Colonic mucosa (tissue), 4 donors: ENCODE results near the gene NTHL1. TPM values are rescaled to one million over a fixed set of nuclear protein-coding genes. Genes with fewer than 3 reads are reported as not detected.

Source experiments
- DNase-seq: peaks from one replicate; pipeline ENCODE4 v3.0.0-alpha.2; 2020
- H3K27ac ChIP-seq: fragments of 200-600 bp; one replicate; pipeline ENCODE4 v1.8.0; 2021
- H3K27me3 ChIP-seq: fragments of 200-600 bp; one replicate; pipeline ENCODE4 v1.8.0; 2021
- H3K36me3 ChIP-seq: fragments of 200-600 bp; one replicate; pipeline ENCODE4 v1.8.0; 2021
- H3K4me1 ChIP-seq: fragments of 200-600 bp; one replicate; pipeline ENCODE4 v1.8.0; 2021; ENCODE audit warnings: mild to moderate bottlenecking
- H3K4me3 ChIP-seq: fragments of 200-600 bp; one replicate; pipeline ENCODE4 v1.8.0; 2021
- H3K9ac ChIP-seq, 2 donors: one replicate each; pipeline ENCODE4 v1.7.0; 2013; ENCODE audit warnings: control low read depth in 2 of 2, low read depth in 2 of 2, low read length in 2 of 2
- H3K9me3 ChIP-seq: fragments of 200-600 bp; one replicate; pipeline ENCODE4 v1.8.0; 2021
- CTCF ChIP-seq: fragments of 200-600 bp; IDR thresholded peaks from one replicate; pipeline ENCODE4 v1.8.0; 2022; ENCODE audit warnings: antibody characterized with exemption, mild to moderate bottlenecking
- intact Hi-C: fragments of 100-400 bp; cut with DNase I; formaldehyde crosslinking; loops from one replicate; pipeline ENCODE4 v1.14.1; 2022
- total RNA-seq, 2 donors: library from RNA; stranded (reverse); fragmentation: NEBNext Ultra II Directional in 1 of 2; extraction: Animal tissue kit (Norgen Biotek cat#: 25700) in 1 of 2; gene quantifications; one replicate each; pipeline ENCODE4 v1.2.1, GENCODE V29; 2021
- donor health status: healthy.
- donor health status: DM: no; HTN: no; CAD: no.
- donor health status: DM: no; HTN: no; CAD: no.

The NTHL1 gene
- total RNA-seq, 2 donors from 2014 or later = 30.1 to 96.8 TPM

- TF ChIP-seq CTCF = peak; percentile 96
- Histone ChIP-seq H3K36me3 (peaks cover 29% of the 10 kb centered on the region), H3K4me1 (peaks cover 29% of the 10 kb centered on the region), H3K9ac (peak overlapping the region in 1 of 2 donors; percentile 64), H3K9me3 (no peaks in the 10 kb centered on the region), H3K27me3 (no peaks in the 10 kb centered on the region), H3K4me3 (no peak overlapping the region), H3K27ac (peak overlapping the region; percentile 23)
- DNase-seq = peak; percentile 93
- intact Hi-C loops = no loop called here
Observed at GRCh38 chr16:2003827-2004641, 43.6 kb downstream of the NTHL1 start.

GRCh38 chr16:2003231-2003826 lies 44.3 kb downstream of the NTHL1 start:
- Histone ChIP-seq H3K4me3 (no peak overlapping the region), H3K9me3 (no peaks in the 10 kb centered on the region), H3K4me1 (peaks cover 29% of the 10 kb centered on the region), H3K36me3 (peaks cover 36% of the 10 kb centered on the region), H3K27ac (peak overlapping the region; percentile 23), H3K9ac (no peak overlapping the region), H3K27me3 (no peaks in the 10 kb centered on the region)
- intact Hi-C loops = no loop called here
- no peak for TF ChIP-seq CTCF
- DNase-seq = no peak

GRCh38 chr16:2002406-2003230 lies 45.0 kb downstream of the NTHL1 start:
- Histone ChIP-seq H3K4me1 (peaks cover 21% of the 10 kb centered on the region), H3K36me3 (peaks cover 41% of the 10 kb centered on the region)
- intact Hi-C loops = no loop called here

GRCh38 chr16:2001456-2002355 lies 45.9 kb downstream of the NTHL1 start:
- TF ChIP-seq CTCF = no peak
- peaks cover 41% of the 10 kb centered on the region for H3K36me3 ChIP-seq

More at GRCh38 chr16:2002406-2003230, 45.0 kb downstream of the NTHL1 start:
- no peaks in the 10 kb centered on the region for H3K27me3 ChIP-seq
- H3K4me3 ChIP-seq = no peak overlapping the region
- no peak overlapping the region for H3K27ac ChIP-seq
- no peak for TF ChIP-seq CTCF
- no peak overlapping the region for H3K9ac ChIP-seq
- H3K9me3 ChIP-seq = no peaks in the 10 kb centered on the region
- DNase-seq = no peak

GRCh38 chr16:2001035-2001434 lies 46.6 kb downstream of the NTHL1 start:
- Histone ChIP-seq H3K9ac (no peak overlapping the region), H3K4me3 (no peak overlapping the region), H3K27ac (no peak overlapping the region), H3K27me3 (no peaks in the 10 kb centered on the region), H3K4me1 (peaks cover 15% of the 10 kb centered on the region), H3K36me3 (peaks cover 41% of the 10 kb centered on the region), H3K9me3 (no peaks in the 10 kb centered on the region)
- DNase-seq = no peak
- no peak for TF ChIP-seq CTCF
- intact Hi-C loops = no loop called here

More at GRCh38 chr16:2001456-2002355, 45.9 kb downstream of the NTHL1 start:
- DNase-seq = no peak
- H3K4me3 ChIP-seq = no peak overlapping the region
- no peaks in the 10 kb centered on the region for H3K27me3 ChIP-seq
- no peak overlapping the region for H3K9ac ChIP-seq
- H3K27ac ChIP-seq = no peak overlapping the region
- H3K4me1 ChIP-seq = peaks cover 15% of the 10 kb centered on the region
- intact Hi-C loops = no loop called here
- H3K9me3 ChIP-seq = no peaks in the 10 kb centered on the region
